GM23338 (cell line): ENCODE data around the gene EEPD1. TPM values are rescaled to one million over a fixed set of nuclear protein-coding genes. Genes with fewer than 3 reads are reported as not detected.

Experiments used
- ATAC-seq: fragments of 200-7000 bp; cut with Tn5 transposase; 3 replicates; pipeline ENCODE4 v1.9.1; 2020
- DNase-seq: peaks from one replicate; pipeline ENCODE4 v3.0.0-alpha.2; 2015; ENCODE audit warnings: low spot score
- H2AFZ ChIP-seq: fragments of 200-600 bp; sonication (generic); 2 replicates; pipeline ENCODE4 v1.8.0; 2016; ENCODE audit warnings: antibody characterized with exemption, mild to moderate bottlenecking, moderate library complexity
- H3F3A ChIP-seq: fragments of 200-600 bp; sonication (generic); replicated peaks from 2 replicates; pipeline ENCODE4 v1.8.0; 2017; ENCODE audit warnings: antibody characterized with exemption, mixed run types, low read depth
- H3K27ac ChIP-seq: fragments of 200-600 bp; sonication (generic); 2 replicates; pipeline ENCODE4 v1.6.1; 2016; ENCODE audit warnings: low read depth
- H3K27me3 ChIP-seq: fragments of 200-600 bp; sonication (generic); 2 replicates; pipeline ENCODE4 v1.8.0; 2016; ENCODE audit warnings: mild to moderate bottlenecking, mixed run types, moderate library complexity; ENCODE audit not compliant: insufficient read depth
- H3K36me3 ChIP-seq: fragments of 200-600 bp; sonication (generic); 2 replicates; pipeline ENCODE4 v1.8.0; 2016; ENCODE audit warnings: mild to moderate bottlenecking; ENCODE audit not compliant: insufficient read depth
- H3K4me1 ChIP-seq: fragments of 200-600 bp; sonication (generic); 2 replicates; pipeline ENCODE4 v1.8.0; 2016; ENCODE audit warnings: mild to moderate bottlenecking, moderate library complexity; ENCODE audit not compliant: insufficient read depth
- H3K4me2 ChIP-seq: fragments of 200-600 bp; sonication (generic); 2 replicates; pipeline ENCODE4 v1.7.1; 2017; ENCODE audit warnings: mixed run types
- H3K4me3 ChIP-seq: fragments of 200-600 bp; sonication (generic); 2 replicates; pipeline ENCODE4 v1.6.1; 2016; ENCODE audit warnings: mixed run types
- H3K79me2 ChIP-seq: fragments of 200-600 bp; sonication (generic); replicated peaks from 2 replicates; pipeline ENCODE4 v1.8.0; 2017; ENCODE audit warnings: mild to moderate bottlenecking; ENCODE audit not compliant: insufficient read depth
- H3K9me2 ChIP-seq: fragments of 200-600 bp; sonication (generic); 2 replicates; pipeline ENCODE4 v1.8.0; 2017; ENCODE audit not compliant: insufficient read depth
- H4K20me1 ChIP-seq: fragments of 200-600 bp; sonication (generic); replicated peaks from 2 replicates; pipeline ENCODE4 v1.8.0; 2017; ENCODE audit warnings: mild to moderate bottlenecking; ENCODE audit not compliant: insufficient read depth
- H3K27ac Mint-ChIP-seq: 2 replicates; pipeline ENCODE4 v1.8.0; 2020; ENCODE audit warnings: inconsistent platforms, mild to moderate bottlenecking, moderate library complexity, mixed read lengths
- H3K27me3 Mint-ChIP-seq: 3 replicates; pipeline ENCODE4 v1.8.0; 2022; ENCODE audit warnings: low read depth, mild to moderate bottlenecking, moderate library complexity, mixed read lengths, inconsistent platforms; ENCODE audit not compliant: insufficient read depth, poor library complexity
- H3K36me3 Mint-ChIP-seq: 3 replicates; pipeline ENCODE4 v1.8.0; 2021; ENCODE audit warnings: low read depth, mild to moderate bottlenecking, inconsistent platforms, moderate library complexity, mixed read lengths
- H3K4me1 Mint-ChIP-seq: 3 replicates; pipeline ENCODE4 v1.8.0; 2020; ENCODE audit warnings: mild to moderate bottlenecking, inconsistent platforms, mixed read lengths
- H3K4me3 Mint-ChIP-seq: 3 replicates; pipeline ENCODE4 v1.8.0; 2021; ENCODE audit warnings: moderate library complexity, mild to moderate bottlenecking, inconsistent platforms, mixed read lengths
- H3K9me3 Mint-ChIP-seq: 3 replicates; pipeline ENCODE4 v1.8.0; 2020; ENCODE audit warnings: moderate library complexity, mild to moderate bottlenecking, inconsistent platforms, mixed read lengths
- CTCF ChIP-seq, 2 experiments: fragments of 200-600 bp in 1 of 2; sonication (generic) in 1 of 2; conservative IDR thresholded peaks; 2 replicates each; pipeline versions ENCODE4 v1.5.1 to v1.6.1; 2016 to 2017; ENCODE audit warnings: antibody characterized with exemption in 2 of 2, low read depth in 2 of 2, mild to moderate bottlenecking in 2 of 2, moderate library complexity in 1 of 2
- ETS1 ChIP-seq: IDR thresholded peaks from 2 replicates; pipeline ENCODE4 v1.6.1; 2016; ENCODE audit warnings: antibody characterized with exemption
- EZH2phosphoT487 ChIP-seq: fragments of 200-600 bp; sonication (generic); IDR thresholded peaks from one replicate; pipeline ENCODE4 v1.8.1; 2018; ENCODE audit warnings: antibody characterized with exemption; ENCODE audit not compliant: unreplicated experiment
- JUNB ChIP-seq: IDR thresholded peaks from one replicate; pipeline ENCODE4 v1.6.1; 2016; ENCODE audit warnings: antibody characterized with exemption; ENCODE audit not compliant: unreplicated experiment
- NANOG ChIP-seq: IDR thresholded peaks from 2 replicates; pipeline ENCODE4 v1.6.1; 2016; ENCODE audit warnings: antibody characterized with exemption, borderline replicate concordance
- REST ChIP-seq: IDR thresholded peaks from one replicate; pipeline ENCODE4 v1.6.1; 2018; ENCODE audit warnings: antibody characterized with exemption; ENCODE audit not compliant: unreplicated experiment
- ZNF331 ChIP-seq: fragments of 250-450 bp; sonication (Bioruptor Pico); IDR thresholded peaks from 2 replicates; pipeline ENCODE4 v1.5.0; 2020; ENCODE audit warnings: low read depth, mild to moderate bottlenecking, moderate library complexity
- polyA plus RNA-seq: library from polyadenylated mRNA; unstranded; fragments of >200 nt; fragmentation: Nextera tagmentation; extraction: Ambion mirVana; gene quantifications from 2 replicates; pipeline ENCODE4 v1.2.1, GENCODE V29; 2016
- total RNA-seq: library from RNA; depleted of rRNA; stranded (reverse); fragments of >200 nt; shearing (Covaris generic); gene quantifications from 2 replicates; pipeline ENCODE4 v1.2.3, GENCODE V29; 2014

The EEPD1 gene
- total and polyA plus RNA-seq, 2 experiments from 2014 or later: 4.1 to 17.1 TPM

GRCh38 chr7:36273836-36274235 lies 120.8 kb downstream of the EEPD1 start:
- Histone ChIP-seq H3K4me3 (no peak overlapping the region), H3F3A (no peaks in the 10 kb centered on the region), H3K27me3 (no peaks in the 10 kb centered on the region), H3K4me2 (no peak overlapping the region), H4K20me1 (no peaks in the 10 kb centered on the region), H3K79me2 (no peaks in the 10 kb centered on the region), H3K27ac (no peak overlapping the region), H3K36me3 (no peaks in the 10 kb centered on the region), H2AFZ (no peak overlapping the region), H3K4me1 (peaks cover 44% of the 10 kb centered on the region), H3K9me2 (no peaks in the 10 kb centered on the region; the same call in 1 of the 2 replicates)
- Mint-ChIP-seq H3K4me3 (no peak overlapping the region), H3K4me1 (peaks cover 51% of the 10 kb centered on the region), H3K27ac (no peak overlapping the region), H3K27me3 (peaks cover 5% of the 10 kb centered on the region), H3K36me3 (0 out of 3 replicates have a peak, but pooled peaks cover 3% of the 10 kb centered on the region), H3K9me3 (no peaks in the 10 kb centered on the region)
- TF ChIP-seq JUNB (no peak), EZH2phosphoT487 (no peak), CTCF (conservative IDR thresholded peaks at IDR 0.05; ENCODE audit: low read depth in 2 of 2) (no peak), ZNF331 (CRISPR knock-in tag) (no peak)
- ATAC-seq (no peak; the same call in 2 of the 3 replicates), DNase-seq (no peak)

GRCh38 chr7:36275735-36276284 lies 122.8 kb downstream of the EEPD1 start:
- no peaks in the 10 kb centered on the region for H3K36me3 ChIP-seq
- H3K36me3 Mint-ChIP-seq: 0 out of 3 replicates have a peak, but pooled peaks cover 3% of the 10 kb centered on the region
- no peak overlapping the region for H3K4me3 Mint-ChIP-seq
- ATAC-seq: no peak
- no peaks in the 10 kb centered on the region for H3K27me3 ChIP-seq
- no peaks in the 10 kb centered on the region for H3K9me3 Mint-ChIP-seq
- peaks cover 71% of the 10 kb centered on the region for H3K4me1 Mint-ChIP-seq
- no peak overlapping the region for H3K27ac ChIP-seq
- H3K4me3 ChIP-seq: no peak overlapping the region
- peak overlapping the region; percentile 57; the same call in 1 of the 2 replicates for H3K4me2 ChIP-seq
- peaks cover 9% of the 10 kb centered on the region for H3F3A ChIP-seq
- no peak overlapping the region for H3K27ac Mint-ChIP-seq
- no peaks in the 10 kb centered on the region for H4K20me1 ChIP-seq
- no peak overlapping the region for H2AFZ ChIP-seq
- no peak for DNase-seq
- peaks cover 62% of the 10 kb centered on the region for H3K4me1 ChIP-seq
- peaks cover 13% of the 10 kb centered on the region for H3K27me3 Mint-ChIP-seq
- no peaks in the 10 kb centered on the region; the same call in 1 of the 2 replicates for H3K9me2 ChIP-seq
- TF ChIP-seq ETS1 (no peak), NANOG (no peak), REST (no peak), EZH2phosphoT487 (no peak)
- no peaks in the 10 kb centered on the region for H3K79me2 ChIP-seq
